HUES48 (cell line): ENCODE results near the gene DDX4.
A peak's percentile ranks its signal among the peaks of the same experiment; 100 is the strongest.

ENCODE experiments used
- H3K27ac ChIP-seq: one replicate; pipeline ENCODE4 v1.7.0; 2013; ENCODE audit warnings: low read depth, low read length, inconsistent platforms
- H3K27me3 ChIP-seq: 2 replicates; pipeline ENCODE4 v1.6.1; 2013; ENCODE audit warnings: mild to moderate bottlenecking, low read length; ENCODE audit not compliant: control insufficient read depth, insufficient read depth
- H3K36me3 ChIP-seq: 2 replicates; pipeline ENCODE4 v1.6.1; 2013; ENCODE audit warnings: low read length; ENCODE audit not compliant: control insufficient read depth, insufficient read depth
- H3K4me1 ChIP-seq: 2 replicates; pipeline ENCODE4 v1.6.1; 2013; ENCODE audit warnings: mild to moderate bottlenecking, low read length; ENCODE audit not compliant: control insufficient read depth, insufficient read depth
- H3K4me3 ChIP-seq: 2 replicates; pipeline ENCODE4 v1.5.1; 2013; ENCODE audit warnings: mild to moderate bottlenecking, low read depth, low read length
- H3K9ac ChIP-seq: 2 replicates; pipeline ENCODE4 v1.6.1; 2013; ENCODE audit warnings: mild to moderate bottlenecking, low read depth, low read length, moderate library complexity
- H3K9me3 ChIP-seq: 2 replicates; pipeline ENCODE4 v1.6.1; 2013; ENCODE audit warnings: low read length; ENCODE audit not compliant: control insufficient read depth, insufficient read depth

The DDX4 gene

GRCh38 chr5:55821731-55822512 lies 84.1 kb downstream of the DDX4 start:
- H3K36me3 ChIP-seq: no peaks in the 10 kb centered on the region
- peak overlapping the region; percentile 55 for H3K4me3 ChIP-seq
- peaks cover 26% of the 10 kb centered on the region for H3K27me3 ChIP-seq
- H3K27ac ChIP-seq: no peak overlapping the region
- no peaks in the 10 kb centered on the region for H3K9me3 ChIP-seq
- H3K4me1 ChIP-seq: no peaks in the 10 kb centered on the region
- H3K9ac ChIP-seq: peak overlapping the region; percentile 31; the same call in 1 of the 2 replicates

GRCh38 chr5:55823151-55823796 lies 85.4 kb downstream of the DDX4 start:
- H3K9ac ChIP-seq: no peak overlapping the region
- no peak overlapping the region for H3K27ac ChIP-seq
- H3K4me1 ChIP-seq: no peaks in the 10 kb centered on the region
- H3K36me3 ChIP-seq: no peaks in the 10 kb centered on the region
- peaks cover 26% of the 10 kb centered on the region for H3K27me3 ChIP-seq
- no peak overlapping the region for H3K4me3 ChIP-seq
- no peaks in the 10 kb centered on the region for H3K9me3 ChIP-seq

- Histone ChIP-seq H3K36me3 (no peaks in the 10 kb centered on the region), H3K9me3 (no peaks in the 10 kb centered on the region), H3K27ac (no peak overlapping the region), H3K9ac (no peak overlapping the region), H3K27me3 (no peaks in the 10 kb centered on the region), H3K4me3 (no peak overlapping the region), H3K4me1 (no peaks in the 10 kb centered on the region)
These were observed 92.1 kb downstream of the DDX4 start for GRCh38 chr5:55829956-55830355.

GRCh38 chr5:55832446-55832845 lies 94.6 kb downstream of the DDX4 start:
- no peaks in the 10 kb centered on the region for H3K4me1 ChIP-seq
- H3K9ac ChIP-seq: no peak overlapping the region
- no peaks in the 10 kb centered on the region for H3K9me3 ChIP-seq
- no peak overlapping the region for H3K4me3 ChIP-seq
- no peaks in the 10 kb centered on the region for H3K27me3 ChIP-seq
- no peak overlapping the region for H3K27ac ChIP-seq
- H3K36me3 ChIP-seq: no peaks in the 10 kb centered on the region

GRCh38 chr5:55836191-55836590 lies 98.3 kb downstream of the DDX4 start:
- Histone ChIP-seq H3K4me3 (no peak overlapping the region), H3K27ac (no peak overlapping the region), H3K4me1 (no peaks in the 10 kb centered on the region), H3K9ac (no peak overlapping the region), H3K9me3 (no peaks in the 10 kb centered on the region), H3K36me3 (no peaks in the 10 kb centered on the region), H3K27me3 (no peaks in the 10 kb centered on the region)

GRCh38 chr5:55841976-55842375 lies 104.1 kb downstream of the DDX4 start:
- Histone ChIP-seq H3K27ac (no peak overlapping the region), H3K9ac (no peak overlapping the region), H3K27me3 (no peaks in the 10 kb centered on the region), H3K4me1 (no peaks in the 10 kb centered on the region), H3K36me3 (no peaks in the 10 kb centered on the region), H3K4me3 (no peak overlapping the region), H3K9me3 (no peaks in the 10 kb centered on the region)

GRCh38 chr5:55847837-55848236 lies 110.0 kb downstream of the DDX4 start:
- H3K4me3 ChIP-seq: no peak overlapping the region
- no peaks in the 10 kb centered on the region for H3K9me3 ChIP-seq
- no peaks in the 10 kb centered on the region for H3K4me1 ChIP-seq
- no peaks in the 10 kb centered on the region for H3K27me3 ChIP-seq
- no peaks in the 10 kb centered on the region for H3K36me3 ChIP-seq
- H3K9ac ChIP-seq: no peak overlapping the region
- H3K27ac ChIP-seq: no peak overlapping the region

GRCh38 chr5:55848783-55849182 lies 110.9 kb downstream of the DDX4 start:
- Histone ChIP-seq H3K27me3 (no peaks in the 10 kb centered on the region), H3K4me1 (no peaks in the 10 kb centered on the region), H3K36me3 (no peaks in the 10 kb centered on the region), H3K9me3 (no peaks in the 10 kb centered on the region), H3K4me3 (no peak overlapping the region), H3K9ac (no peak overlapping the region), H3K27ac (no peak overlapping the region)

- Histone ChIP-seq H3K27me3 (no peaks in the 10 kb centered on the region), H3K4me3 (no peak within 1 kb of the TSS), H3K9me3 (no peaks in the 10 kb centered on the region), H3K36me3 (no peaks in the 10 kb centered on the region), H3K4me1 (no peaks in the 10 kb centered on the region), H3K27ac (no peak within 1 kb of the TSS), H3K9ac (no peak within 1 kb of the TSS)
These were observed 113.2 kb downstream of the DDX4 start, which contains the start of gene IL31RA for GRCh38 chr5:55850839-55851674. Gene IL31RA, plus strand, starts transcription at chr5:55851357. Its CDS starts 214 bp downstream, at chr5:55851571.

- H3K9me3 ChIP-seq: no peaks in the 10 kb centered on the region
- no peak overlapping the region for H3K27ac ChIP-seq
- H3K4me1 ChIP-seq: no peaks in the 10 kb centered on the region
- no peaks in the 10 kb centered on the region for H3K27me3 ChIP-seq
- no peak overlapping the region for H3K4me3 ChIP-seq
- no peak overlapping the region for H3K9ac ChIP-seq
- H3K36me3 ChIP-seq: no peaks in the 10 kb centered on the region
These were observed 113.8 kb downstream of the DDX4 start for GRCh38 chr5:55851675-55851979.

- Histone ChIP-seq H3K9ac (no peak overlapping the region), H3K4me1 (no peaks in the 10 kb centered on the region), H3K9me3 (no peaks in the 10 kb centered on the region), H3K27me3 (no peaks in the 10 kb centered on the region), H3K4me3 (no peak overlapping the region), H3K36me3 (no peaks in the 10 kb centered on the region), H3K27ac (no peak overlapping the region)
These were observed 114.6 kb downstream of the DDX4 start for GRCh38 chr5:55852503-55852902.
